Ascending aorta (tissue), 2 donors: Measurements from ENCODE around the gene MNS1. TPM values are rescaled to one million over a fixed set of nuclear protein-coding genes. Genes with fewer than 3 reads are reported as not detected.
"Not testable (repeated sequence)": the region's sequence is repeated elsewhere in the genome, so short reads cannot be mapped to it uniquely, and the experiment has no call there.

Experiments
- DNase-seq, 2 donors: peaks; one replicate each; pipeline ENCODE4 v3.0.0-alpha.2; 2019; ENCODE audit warnings: low spot score in 2 of 2
- H3K27ac ChIP-seq, 2 donors: fragments of 200-600 bp; sonication (generic); one replicate each; pipeline ENCODE4 v1.5.1; 2016 to 2017; ENCODE audit warnings: mild to moderate bottlenecking in 1 of 2
- H3K27me3 ChIP-seq: fragments of 200-600 bp; sonication (generic); one replicate; pipeline ENCODE4 v1.5.1; 2017
- H3K36me3 ChIP-seq, 2 donors: fragments of 200-600 bp; sonication (generic); one replicate each; pipeline ENCODE4 v1.5.1; 2016
- H3K4me1 ChIP-seq, 2 donors: fragments of 200-600 bp; sonication (generic); one replicate each; pipeline ENCODE4 v1.5.1; 2016 to 2017; ENCODE audit warnings: mild to moderate bottlenecking in 1 of 2
- H3K4me3 ChIP-seq, 2 donors: fragments of 200-600 bp; sonication (generic); one replicate each; pipeline ENCODE4 v1.5.1; 2016 to 2017; ENCODE audit warnings: mild to moderate bottlenecking in 1 of 2
- H3K9me3 ChIP-seq, 2 donors: fragments of 200-600 bp; sonication (generic); one replicate each; pipeline ENCODE4 v1.5.1; 2016
- intact Hi-C: fragments of 100-400 bp; cut with DNase I; formaldehyde crosslinking; loops from one replicate; pipeline ENCODE4 v1.15.1; 2023
- total RNA-seq: library from RNA; depleted of rRNA; stranded (reverse); fragments of >200 nt; gene quantifications from one replicate; pipeline ENCODE4 v1.1.0, GENCODE V29; 2016
- TF ChIP-seq, protein P1 (sequence below), 3 experiments: fragments of 200-600 bp in 2 of 3; fragments of 450-650 bp in 1 of 3; sonication (generic) in 2 of 3; IDR thresholded peaks; one replicate each; pipeline ENCODE4 v1.5.1; 2016 to 2019; ENCODE audit warnings: antibody characterized with exemption in 3 of 3, mild to moderate bottlenecking in 1 of 3, moderate library complexity in 1 of 3

MNS1 gene
- total RNA-seq, 1 donor from 2014 or later = 0.43 TPM

- intact Hi-C loops = loop anchor here (10.0 kb wide), 3 partner anchors 283 to 1043 kb away; no protein-coding TSS in a partner anchor
These were observed 27.3 kb upstream of the MNS1 start for GRCh38 chr15:56492236-56492635.

DNA sequence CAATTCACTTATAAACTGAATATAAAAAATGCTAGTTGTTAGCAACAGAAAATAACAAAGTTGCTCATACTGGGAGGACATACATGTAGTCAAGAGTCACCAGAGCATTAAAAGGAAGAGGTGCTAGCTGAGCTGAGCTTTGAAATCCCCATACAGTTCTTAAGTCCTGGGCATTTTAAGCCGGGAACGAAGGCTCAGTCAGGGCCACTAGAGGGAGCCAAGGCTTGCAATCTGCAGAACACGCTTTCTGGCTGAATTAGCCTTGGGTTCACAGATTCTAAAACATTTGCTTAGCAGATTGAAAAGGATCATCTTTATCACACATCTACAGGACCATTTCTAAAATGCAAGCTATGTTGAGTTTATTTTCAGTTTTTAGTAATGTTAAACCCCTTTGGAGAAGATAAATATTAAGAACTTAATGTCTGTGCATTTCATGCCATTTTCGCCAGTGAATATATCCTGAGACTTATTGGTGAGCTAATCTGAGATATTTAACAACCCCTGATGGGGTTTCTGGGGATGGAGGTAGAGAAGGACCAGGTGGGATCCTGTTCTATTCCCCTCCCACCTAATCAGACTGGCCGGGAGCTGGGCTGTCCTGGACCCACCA, 26.3 kb upstream of the MNS1 start:
- no peak overlapping the region for H3K27ac ChIP-seq
- no peaks in the 10 kb centered on the region for H3K9me3 ChIP-seq
- H3K4me1 ChIP-seq = no peaks in the 10 kb centered on the region
- intact Hi-C loops = loop anchor here (10.0 kb wide), 3 partner anchors 284 to 1044 kb away; no protein-coding TSS in a partner anchor
- no peak overlapping the region for H3K4me3 ChIP-seq
- H3K36me3 ChIP-seq = no peaks in the 10 kb centered on the region
- TF ChIP-seq, protein P1, sequence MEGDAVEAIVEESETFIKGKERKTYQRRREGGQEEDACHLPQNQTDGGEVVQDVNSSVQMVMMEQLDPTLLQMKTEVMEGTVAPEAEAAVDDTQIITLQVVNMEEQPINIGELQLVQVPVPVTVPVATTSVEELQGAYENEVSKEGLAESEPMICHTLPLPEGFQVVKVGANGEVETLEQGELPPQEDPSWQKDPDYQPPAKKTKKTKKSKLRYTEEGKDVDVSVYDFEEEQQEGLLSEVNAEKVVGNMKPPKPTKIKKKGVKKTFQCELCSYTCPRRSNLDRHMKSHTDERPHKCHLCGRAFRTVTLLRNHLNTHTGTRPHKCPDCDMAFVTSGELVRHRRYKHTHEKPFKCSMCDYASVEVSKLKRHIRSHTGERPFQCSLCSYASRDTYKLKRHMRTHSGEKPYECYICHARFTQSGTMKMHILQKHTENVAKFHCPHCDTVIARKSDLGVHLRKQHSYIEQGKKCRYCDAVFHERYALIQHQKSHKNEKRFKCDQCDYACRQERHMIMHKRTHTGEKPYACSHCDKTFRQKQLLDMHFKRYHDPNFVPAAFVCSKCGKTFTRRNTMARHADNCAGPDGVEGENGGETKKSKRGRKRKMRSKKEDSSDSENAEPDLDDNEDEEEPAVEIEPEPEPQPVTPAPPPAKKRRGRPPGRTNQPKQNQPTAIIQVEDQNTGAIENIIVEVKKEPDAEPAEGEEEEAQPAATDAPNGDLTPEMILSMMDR (IDR thresholded peaks at IDR 0.05) = peak; percentile 27 to 81 (median 67)
- H3K27me3 ChIP-seq = no peaks in the 10 kb centered on the region
- DNase-seq = peak in 1 of 2 donors; percentile 73

More at GRCh38 chr15:56492236-56492635, 27.3 kb upstream of the MNS1 start:
- TF ChIP-seq, protein P1 (IDR thresholded peaks at IDR 0.05) = no peak
- no peak for DNase-seq
- H3K27ac ChIP-seq = no peak overlapping the region
- H3K9me3 ChIP-seq = no peaks in the 10 kb centered on the region
- H3K36me3 ChIP-seq = no peaks in the 10 kb centered on the region
- H3K4me3 ChIP-seq = no peak overlapping the region
- H3K4me1 ChIP-seq = no peaks in the 10 kb centered on the region
- no peaks in the 10 kb centered on the region for H3K27me3 ChIP-seq

- no peak overlapping the region for H3K27ac ChIP-seq
- no peak for DNase-seq
- H3K36me3 ChIP-seq = no peaks in the 10 kb centered on the region
- H3K4me1 ChIP-seq = no peaks in the 10 kb centered on the region
- H3K27me3 ChIP-seq = no peaks in the 10 kb centered on the region
- no peaks in the 10 kb centered on the region for H3K9me3 ChIP-seq
- intact Hi-C loops = loop anchor here (10.0 kb wide), 3 partner anchors 284 to 1044 kb away; no protein-coding TSS in a partner anchor
- TF ChIP-seq, protein P1 (IDR thresholded peaks at IDR 0.05) = no peak
- H3K4me3 ChIP-seq = no peak overlapping the region
These were observed 25.5 kb upstream of the MNS1 start for GRCh38 chr15:56490461-56490860.

DNA sequence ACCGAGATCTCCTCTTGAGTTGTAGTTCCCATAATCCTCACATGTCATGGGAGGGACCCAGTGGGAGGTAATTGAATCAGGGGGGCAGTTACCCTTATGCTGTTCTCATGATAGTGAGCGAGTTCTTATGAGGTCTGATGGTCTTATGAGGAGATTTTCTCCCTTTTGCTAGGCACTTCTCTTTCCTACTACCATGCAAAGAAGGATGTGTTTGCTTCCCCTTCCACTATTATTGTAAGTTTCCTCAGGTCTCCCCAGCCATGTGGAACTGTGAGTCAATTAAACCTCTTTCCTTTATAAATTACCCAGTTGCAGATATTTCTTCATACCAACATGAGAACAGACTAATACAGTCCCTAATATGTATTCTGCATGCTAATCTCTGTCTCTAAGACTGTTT, 21.3 kb upstream of the MNS1 start:
- H3K27ac ChIP-seq, DNase-seq, intact Hi-C loops: not testable (repeated sequence)

GRCh38 chr15:56485426-56485825, 20.5 kb upstream of the MNS1 start:
- H3K4me3 ChIP-seq, H3K4me1 ChIP-seq, H3K36me3 ChIP-seq, H3K27ac ChIP-seq, H3K27me3 ChIP-seq, H3K9me3 ChIP-seq, intact Hi-C loops, DNase-seq: not testable (repeated sequence)

More for the DNA sequence above, 21.3 kb upstream of the MNS1 start:
- H3K27me3 ChIP-seq, H3K4me3 ChIP-seq, H3K9me3 ChIP-seq, H3K4me1 ChIP-seq, H3K36me3 ChIP-seq: not testable (repeated sequence)

- TF ChIP-seq, protein P1 (IDR thresholded peaks at IDR 0.05) = no peak
- H3K27me3 ChIP-seq = no peaks in the 10 kb centered on the region
- peaks cover 0 to 5% of the 10 kb centered on the region in 2 donors for H3K9me3 ChIP-seq
- H3K27ac ChIP-seq = no peak overlapping the region
- intact Hi-C loops = no loop called here
- no peak overlapping the region for H3K4me3 ChIP-seq
- no peaks in the 10 kb centered on the region for H3K36me3 ChIP-seq
- no peaks in the 10 kb centered on the region for H3K4me1 ChIP-seq
- no peak for DNase-seq
These were observed 19.4 kb upstream of the MNS1 start for GRCh38 chr15:56484287-56484686.
